ENCODE results near the gene EVA1C.

DNA sequence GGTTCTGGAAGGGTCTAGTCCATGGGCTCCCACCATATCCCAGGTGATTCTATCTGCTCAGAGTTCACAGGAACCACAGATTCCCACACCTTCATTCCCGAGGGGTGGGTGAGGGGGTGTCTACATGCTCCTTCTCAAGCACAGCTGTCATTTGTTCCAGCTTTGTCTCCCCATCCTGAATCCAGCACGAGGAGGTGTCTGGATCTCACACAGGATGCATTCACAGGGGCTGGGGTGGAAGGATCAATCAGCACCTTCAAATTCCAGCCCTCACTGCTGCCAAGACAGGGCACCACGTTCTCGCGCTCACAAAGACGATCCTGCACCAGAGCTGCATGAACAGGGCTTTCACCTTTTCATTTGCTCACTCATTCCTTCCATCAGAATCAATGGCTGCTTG, 120.1 kb downstream of the EVA1C start:
- TF ChIP-seq, protein P1, sequence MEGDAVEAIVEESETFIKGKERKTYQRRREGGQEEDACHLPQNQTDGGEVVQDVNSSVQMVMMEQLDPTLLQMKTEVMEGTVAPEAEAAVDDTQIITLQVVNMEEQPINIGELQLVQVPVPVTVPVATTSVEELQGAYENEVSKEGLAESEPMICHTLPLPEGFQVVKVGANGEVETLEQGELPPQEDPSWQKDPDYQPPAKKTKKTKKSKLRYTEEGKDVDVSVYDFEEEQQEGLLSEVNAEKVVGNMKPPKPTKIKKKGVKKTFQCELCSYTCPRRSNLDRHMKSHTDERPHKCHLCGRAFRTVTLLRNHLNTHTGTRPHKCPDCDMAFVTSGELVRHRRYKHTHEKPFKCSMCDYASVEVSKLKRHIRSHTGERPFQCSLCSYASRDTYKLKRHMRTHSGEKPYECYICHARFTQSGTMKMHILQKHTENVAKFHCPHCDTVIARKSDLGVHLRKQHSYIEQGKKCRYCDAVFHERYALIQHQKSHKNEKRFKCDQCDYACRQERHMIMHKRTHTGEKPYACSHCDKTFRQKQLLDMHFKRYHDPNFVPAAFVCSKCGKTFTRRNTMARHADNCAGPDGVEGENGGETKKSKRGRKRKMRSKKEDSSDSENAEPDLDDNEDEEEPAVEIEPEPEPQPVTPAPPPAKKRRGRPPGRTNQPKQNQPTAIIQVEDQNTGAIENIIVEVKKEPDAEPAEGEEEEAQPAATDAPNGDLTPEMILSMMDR (conservative IDR thresholded peaks at IDR 0.05; ENCODE audit: low read length): no peak
- TF ChIP-seq EZH2phosphoT487 (IDR thresholded peaks at IDR 0.05; ENCODE audit: borderline replicate concordance): no peak
